GM21717 (cell line): Measurements from ENCODE around the gene ALDH16A1.

ENCODE experiments used
- ATAC-seq: cut with Tn5 transposase; IDR thresholded peaks from one replicate; pipeline ENCODE4 v1.9.1; 2021; ENCODE audit warnings: mild to moderate bottlenecking, moderate library complexity; ENCODE audit not compliant: unreplicated experiment

The ALDH16A1 gene

GRCh38 chr19:49453013-49453756 is at the start of gene ALDH16A1:
Gene ALDH16A1 (plus strand): TSS chr19:49453225. CDS start chr19:49453332, 107 bp downstream.
- peak; percentile 58 for ATAC-seq

GRCh38 chr19:49403404-49404187 is 49.4 kb upstream of the ALDH16A1 start:
- ATAC-seq: no peak

- no peak for ATAC-seq
These were observed 45.9 kb upstream of the ALDH16A1 start for GRCh38 chr19:49407079-49407478.

GRCh38 chr19:49407482-49408015 is 45.5 kb upstream of the ALDH16A1 start:
- ATAC-seq: no peak

- ATAC-seq: no peak
These were observed 44.1 kb upstream of the ALDH16A1 start for GRCh38 chr19:49408816-49409440.

GRCh38 chr19:49409441-49410029 is 43.5 kb upstream of the ALDH16A1 start:
- no peak for ATAC-seq

GRCh38 chr19:49411681-49412326 is 41.2 kb upstream of the ALDH16A1 start:
- no peak for ATAC-seq

- no peak for ATAC-seq
These were observed 39.7 kb upstream of the ALDH16A1 start for GRCh38 chr19:49413348-49413747.

- no peak for ATAC-seq
These were observed 38.8 kb upstream of the ALDH16A1 start for GRCh38 chr19:49414256-49414655.

GRCh38 chr19:49415102-49415809 is 37.8 kb upstream of the ALDH16A1 start:
- no peak for ATAC-seq

GRCh38 chr19:49415810-49416200 is 37.2 kb upstream of the ALDH16A1 start:
- no peak for ATAC-seq

GRCh38 chr19:49417088-49417487 is 35.9 kb upstream of the ALDH16A1 start:
- ATAC-seq: no peak

GRCh38 chr19:49418511-49418910 is 34.5 kb upstream of the ALDH16A1 start:
- no peak for ATAC-seq

- no peak for ATAC-seq
These were observed 33.9 kb upstream of the ALDH16A1 start for GRCh38 chr19:49419173-49419572.

GRCh38 chr19:49420227-49420626 is 32.8 kb upstream of the ALDH16A1 start:
- ATAC-seq: no peak

GRCh38 chr19:49421039-49421877 is 31.8 kb upstream of the ALDH16A1 start:
- no peak for ATAC-seq

GRCh38 chr19:49421878-49422202 is 31.2 kb upstream of the ALDH16A1 start:
- ATAC-seq: no peak

GRCh38 chr19:49422407-49423070 is 30.5 kb upstream of the ALDH16A1 start:
- ATAC-seq: no peak
